Upper lobe of left lung (tissue), 6 donors: ENCODE results near the gene SH2D2A. TPM values are rescaled to one million over a fixed set of nuclear protein-coding genes. Genes with fewer than 3 reads are reported as not detected.

Experiments
- ATAC-seq, 2 donors: fragments of 200-7000 bp; cut with Tn5 transposase; one replicate each; pipeline ENCODE4 v1.9.1; 2022; ENCODE audit warnings: mild to moderate bottlenecking in 2 of 2, moderate library complexity in 2 of 2; ENCODE audit not compliant: low FRiP score in 2 of 2
- DNase-seq, 2 donors: peaks; one replicate each; pipeline ENCODE4 v3.0.0-alpha.2; 2019 to 2020
- H3K27ac ChIP-seq, 4 donors: fragments of 200-600 bp; sonication (generic); one replicate each; pipeline ENCODE4 v1.5.1; 2016 to 2019
- H3K27me3 ChIP-seq, 4 donors: fragments of 200-600 bp; sonication (generic); one replicate each; pipeline ENCODE4 v1.5.1; 2017 to 2019
- H3K36me3 ChIP-seq, 4 donors: fragments of 200-600 bp; sonication (generic); one replicate each; pipeline ENCODE4 v1.5.1; 2016 to 2019
- H3K4me1 ChIP-seq, 4 donors: fragments of 200-600 bp; sonication (generic); one replicate each; pipeline ENCODE4 v1.5.1; 2018 to 2019
- H3K4me3 ChIP-seq, 4 donors: fragments of 200-600 bp; sonication (generic); one replicate each; pipeline ENCODE4 v1.5.1; 2017 to 2019; ENCODE audit warnings: mild to moderate bottlenecking in 2 of 4, moderate library complexity in 1 of 4
- H3K9me3 ChIP-seq, 4 donors: fragments of 200-600 bp; sonication (generic); one replicate each; pipeline ENCODE4 v1.5.1; 2018 to 2019
- EP300 ChIP-seq, 4 donors: sonication (generic); formaldehyde crosslinking; IDR thresholded peaks; one replicate each; pipeline ENCODE4 v1.5.1; 2017; ENCODE audit warnings: antibody characterized with exemption in 4 of 4, control low read depth in 2 of 4
- POLR2A ChIP-seq, 4 donors: fragments of 450-650 bp; IDR thresholded peaks; one replicate each; pipeline ENCODE4 v1.5.1; 2016 to 2017; ENCODE audit warnings: antibody characterized with exemption in 4 of 4, mild to moderate bottlenecking in 2 of 4
- POLR2AphosphoS5 ChIP-seq, 2 donors: sonication (generic); formaldehyde crosslinking; IDR thresholded peaks; one replicate each; pipeline ENCODE4 v1.5.1; 2017; ENCODE audit warnings: antibody characterized with exemption in 2 of 2
- WGBS, 2 donors: methylation state at CpG; one replicate each; pipeline ENCODE4 v1.1.5; 2017 to 2018; 5-methylcytosine and 5-hydroxymethylcytosine counted together
- total RNA-seq, 6 donors: library from RNA; depleted of rRNA in 4 of 6; stranded (reverse); fragments of >200 nt in 4 of 6; gene quantifications; one replicate each; pipeline versions ENCODE4 v1.1.0 to v1.2.1, GENCODE V29; 2016 to 2021
- TF ChIP-seq, protein P1 (sequence below), 6 experiments: fragments of 450-650 bp in 4 of 6; fragments of 200-600 bp in 2 of 6; sonication (generic) in 2 of 6; IDR thresholded peaks; one replicate each; pipeline ENCODE4 v1.5.1; 2016 to 2019; ENCODE audit warnings: antibody characterized with exemption in 6 of 6
- donor health status: DM: no; HTN: no; CAD: no; lungs with moderate emphysema.
- donor health status: DM: no; HTN: yes; CAD: no; lungs with severe emphysema.

The SH2D2A gene
- total RNA-seq, 6 donors from 2014 or later: 2.3 to 8.4 (median 5.0) TPM

DNA sequence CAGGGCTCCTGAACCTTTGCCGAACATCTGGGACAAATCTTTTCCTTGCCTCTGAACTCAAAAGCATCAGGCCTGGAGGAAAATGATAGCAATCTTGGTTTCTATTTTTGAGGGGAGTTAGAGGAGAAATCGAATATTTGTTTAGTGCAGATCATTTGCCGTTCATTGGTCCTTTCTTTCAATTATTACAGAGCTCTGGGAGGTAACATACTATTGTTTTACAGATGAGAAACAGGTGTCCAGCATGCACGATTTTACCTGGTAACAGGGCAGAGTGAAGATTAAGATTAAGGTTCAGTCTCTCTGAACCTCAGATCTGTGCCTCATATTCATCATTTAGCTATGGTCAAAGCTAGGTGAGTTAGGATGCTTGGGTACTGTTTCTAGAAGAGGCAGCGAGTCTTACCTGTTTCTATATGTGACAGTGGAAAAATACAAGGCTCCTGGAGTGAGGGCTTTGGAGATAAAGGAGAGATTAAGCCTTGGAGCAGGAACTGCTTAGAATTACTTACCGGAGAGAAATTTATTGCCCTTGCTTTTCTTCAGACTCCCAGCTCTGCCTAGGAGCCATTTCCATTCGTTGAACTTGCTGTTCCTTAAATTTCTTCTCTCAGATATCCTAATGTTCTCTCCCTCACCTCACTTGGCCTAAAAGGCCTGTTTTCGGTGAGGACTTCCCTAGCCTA lies 47.9 kb downstream of the SH2D2A start:
- Histone ChIP-seq H3K4me3 (peak overlapping the region; percentile 83 to 93 (median 91)), H3K9me3 (no peaks in the 10 kb centered on the region), H3K27ac (peak overlapping the region in 2 of 4 donors; percentile 95), H3K4me1 (peaks cover 36 to 62% (median 46%) of the 10 kb centered on the region in 4 donors), H3K27me3 (no peaks in the 10 kb centered on the region), H3K36me3 (peaks cover 0 to 26% (median 2%) of the 10 kb centered on the region in 4 donors)
- no peak for DNase-seq
- no peak for ATAC-seq
- TF ChIP-seq POLR2AphosphoS5 (IDR thresholded peaks at IDR 0.05): no peak
- TF ChIP-seq EP300 (IDR thresholded peaks at IDR 0.05): no peak
- no peak for TF ChIP-seq POLR2A (IDR thresholded peaks at IDR 0.05)
- TF ChIP-seq, protein P1, sequence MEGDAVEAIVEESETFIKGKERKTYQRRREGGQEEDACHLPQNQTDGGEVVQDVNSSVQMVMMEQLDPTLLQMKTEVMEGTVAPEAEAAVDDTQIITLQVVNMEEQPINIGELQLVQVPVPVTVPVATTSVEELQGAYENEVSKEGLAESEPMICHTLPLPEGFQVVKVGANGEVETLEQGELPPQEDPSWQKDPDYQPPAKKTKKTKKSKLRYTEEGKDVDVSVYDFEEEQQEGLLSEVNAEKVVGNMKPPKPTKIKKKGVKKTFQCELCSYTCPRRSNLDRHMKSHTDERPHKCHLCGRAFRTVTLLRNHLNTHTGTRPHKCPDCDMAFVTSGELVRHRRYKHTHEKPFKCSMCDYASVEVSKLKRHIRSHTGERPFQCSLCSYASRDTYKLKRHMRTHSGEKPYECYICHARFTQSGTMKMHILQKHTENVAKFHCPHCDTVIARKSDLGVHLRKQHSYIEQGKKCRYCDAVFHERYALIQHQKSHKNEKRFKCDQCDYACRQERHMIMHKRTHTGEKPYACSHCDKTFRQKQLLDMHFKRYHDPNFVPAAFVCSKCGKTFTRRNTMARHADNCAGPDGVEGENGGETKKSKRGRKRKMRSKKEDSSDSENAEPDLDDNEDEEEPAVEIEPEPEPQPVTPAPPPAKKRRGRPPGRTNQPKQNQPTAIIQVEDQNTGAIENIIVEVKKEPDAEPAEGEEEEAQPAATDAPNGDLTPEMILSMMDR (IDR thresholded peaks at IDR 0.05): no peak
- 28 to 35% methylated on average over 8 of the region's 8 CpGs for WGBS, 2 donors

DNA sequence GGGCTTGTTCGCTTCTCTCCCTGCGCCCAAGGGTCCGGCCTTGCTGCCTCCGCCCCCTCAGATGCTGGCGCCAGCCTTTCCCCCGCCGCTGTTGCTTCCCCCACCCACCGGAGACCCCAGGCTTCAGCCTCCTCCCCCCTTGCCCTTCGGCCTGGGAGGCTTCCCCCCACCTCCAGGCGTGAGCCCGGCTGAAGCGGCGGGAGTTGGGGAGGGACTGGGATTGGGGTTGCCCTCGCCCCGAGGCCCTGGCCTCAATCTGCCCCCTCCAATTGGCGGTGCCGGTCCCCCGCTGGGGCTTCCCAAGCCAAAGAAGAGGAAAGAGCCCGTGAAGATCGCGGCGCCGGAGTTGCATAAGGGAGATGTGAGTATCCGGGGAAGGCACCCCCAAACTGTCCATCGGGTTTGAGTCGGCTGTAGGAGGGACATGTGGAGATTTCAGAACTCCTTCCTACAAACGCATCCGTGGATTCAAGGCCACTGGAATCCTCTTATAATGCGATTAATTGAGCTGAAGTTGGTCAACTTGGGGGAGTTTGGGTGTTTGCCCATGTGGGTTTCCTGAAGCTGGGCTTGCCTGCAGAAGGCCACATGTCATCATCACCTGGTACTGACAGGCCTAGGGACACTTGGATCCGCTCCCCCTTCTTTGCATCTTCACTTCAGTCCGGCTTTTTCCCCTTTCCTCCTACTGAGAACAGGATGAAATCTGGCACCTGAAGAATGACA lies 48.6 kb downstream of the SH2D2A start:
- peak in 1 of 2 donors; percentile 85 for DNase-seq
- peaks cover 0 to 23% (median 2%) of the 10 kb centered on the region in 4 donors for H3K36me3 ChIP-seq

DNA sequence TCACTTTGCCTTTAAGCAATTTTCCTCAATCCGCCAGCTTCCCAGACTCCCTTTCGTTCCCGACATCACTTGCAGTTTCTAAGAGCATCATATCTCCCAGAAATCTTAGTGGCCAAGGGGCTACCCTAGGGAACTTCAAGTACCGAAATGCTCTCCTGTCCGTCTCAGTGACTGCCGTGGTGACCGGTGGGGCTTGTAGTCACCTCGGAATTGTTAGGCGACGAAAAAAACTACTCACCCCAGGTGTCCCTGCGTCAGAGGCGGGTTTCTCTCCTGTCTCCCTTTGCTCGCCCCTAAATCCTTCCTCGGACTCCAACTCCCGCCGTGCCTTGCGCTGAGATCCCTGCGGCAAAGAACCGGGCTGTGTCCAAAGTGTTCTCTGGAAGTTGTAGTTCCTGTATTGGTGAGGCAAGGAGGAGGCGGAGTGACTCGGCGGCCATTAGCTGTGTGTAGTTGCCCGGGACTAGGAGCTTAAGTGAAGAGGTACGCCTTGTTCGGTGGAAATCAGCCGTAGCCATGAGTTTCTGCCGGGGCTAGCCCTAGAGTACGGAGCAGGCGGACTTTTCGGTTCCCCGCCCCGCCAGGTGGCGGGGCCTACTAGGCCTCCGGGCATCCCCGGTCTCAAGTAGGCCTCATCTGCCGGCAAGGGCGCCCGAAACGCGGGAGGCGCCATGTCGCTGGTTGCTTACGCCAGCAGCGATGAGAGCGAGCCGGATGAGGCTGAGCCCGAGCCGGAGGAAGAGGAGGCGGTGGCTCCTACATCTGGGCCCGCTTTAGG lies 49.4 kb downstream of the SH2D2A start, which contains the start of gene PRCC:
PRCC (plus strand) TSS at position 435 of the 778 bp plus-strand sequence; CDS start at position 672, 237 bp downstream.
- H3K4me1 ChIP-seq: peaks cover 27 to 51% (median 37%) of the 10 kb centered on the region in 4 donors
- DNase-seq (peak; percentile 91 to 99), ATAC-seq (peak; percentile 98)
- H3K9me3 ChIP-seq: no peaks in the 10 kb centered on the region
- H3K27me3 ChIP-seq: no peaks in the 10 kb centered on the region
- WGBS, 2 donors: 0 to 1% methylated on average over 13 to 26 of the region's 50 CpGs
- H3K4me3 ChIP-seq: peak within 1 kb of the TSS; percentile 83 to 93 (median 91)
- peak within 1 kb of the TSS; percentile 93 to 95 (median 95) for H3K27ac ChIP-seq
- H3K36me3 ChIP-seq: peaks cover 0 to 23% (median 2%) of the 10 kb centered on the region in 4 donors
- TF ChIP-seq POLR2A (IDR thresholded peaks at IDR 0.05): peak in 3 of 4 donors; percentile 8 to 60 (median 32)
- peak; percentile 81 to 85 for TF ChIP-seq POLR2AphosphoS5 (IDR thresholded peaks at IDR 0.05)
- peak in 1 of 4 donors; percentile 64 for TF ChIP-seq EP300 (IDR thresholded peaks at IDR 0.05)
- TF ChIP-seq, protein P1 (IDR thresholded peaks at IDR 0.05): peak in 1 of 6 experiments; percentile 16

More for the DNA sequence above, 48.6 kb downstream of the SH2D2A start:
- Histone ChIP-seq H3K4me1 (peaks cover 34 to 58% (median 43%) of the 10 kb centered on the region in 4 donors), H3K4me3 (peak overlapping the region; percentile 83 to 93 (median 91)), H3K27me3 (no peaks in the 10 kb centered on the region), H3K9me3 (no peaks in the 10 kb centered on the region), H3K27ac (peak overlapping the region; percentile 93 to 95 (median 95))
- peak; percentile 0 to 43 for ATAC-seq
- TF ChIP-seq POLR2AphosphoS5 (IDR thresholded peaks at IDR 0.05): peak in 1 of 2 donors; percentile 9
- TF ChIP-seq, protein P1 (IDR thresholded peaks at IDR 0.05): no peak
- no peak for TF ChIP-seq EP300 (IDR thresholded peaks at IDR 0.05)
- TF ChIP-seq POLR2A (IDR thresholded peaks at IDR 0.05): no peak
- 1 to 2% methylated on average over 13 to 22 of the region's 31 CpGs for WGBS, 2 donors

DNA sequence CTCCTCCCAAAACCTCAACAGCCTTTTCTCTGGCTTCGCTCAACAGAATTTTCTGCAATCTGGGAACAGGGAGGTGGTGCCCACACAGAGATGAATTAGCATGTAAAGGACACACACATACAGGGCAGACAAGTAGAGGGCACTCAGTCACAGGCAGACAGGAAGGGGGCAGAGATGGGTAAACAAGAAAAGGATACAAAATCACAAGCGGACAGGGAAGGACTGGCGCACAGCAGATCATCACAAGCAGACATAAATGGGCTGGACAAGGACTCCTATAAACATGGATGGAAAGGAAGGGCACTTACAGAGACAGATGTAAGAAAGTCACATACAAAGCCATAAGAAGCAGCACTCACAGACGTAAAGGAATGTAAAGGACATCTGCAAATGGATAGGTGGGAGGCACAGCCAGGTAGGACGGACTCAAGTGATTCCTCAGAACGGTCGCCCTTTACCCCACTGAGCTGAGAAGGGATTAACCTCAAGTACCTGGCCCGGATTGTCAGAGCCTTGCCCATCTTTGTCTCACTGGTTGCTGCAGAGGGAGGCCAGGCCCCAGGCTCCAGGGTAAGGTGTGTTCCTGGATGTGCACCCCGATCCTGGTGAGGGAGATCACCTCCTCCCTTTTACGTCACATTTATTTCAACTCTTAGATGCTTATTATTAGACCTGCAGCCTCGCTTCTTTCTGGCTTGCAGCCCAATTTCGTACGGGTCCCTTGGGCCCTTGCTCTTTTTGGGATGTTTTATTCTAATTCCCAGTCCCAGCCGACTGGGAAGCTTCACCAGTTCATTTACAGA lies 50.1 kb downstream of the SH2D2A start:
- Histone ChIP-seq H3K9me3 (no peaks in the 10 kb centered on the region), H3K4me3 (peak overlapping the region; percentile 45 to 93 (median 88)), H3K27me3 (no peaks in the 10 kb centered on the region), H3K27ac (peak overlapping the region; percentile 92 to 95 (median 94)), H3K4me1 (peaks cover 27 to 48% (median 37%) of the 10 kb centered on the region in 4 donors), H3K36me3 (peaks cover 0 to 16% (median 2%) of the 10 kb centered on the region in 4 donors)
- no peak for DNase-seq
- no peak for TF ChIP-seq EP300 (IDR thresholded peaks at IDR 0.05)
- TF ChIP-seq POLR2AphosphoS5 (IDR thresholded peaks at IDR 0.05): no peak
- no peak for TF ChIP-seq POLR2A (IDR thresholded peaks at IDR 0.05)
- TF ChIP-seq, protein P1 (IDR thresholded peaks at IDR 0.05): no peak
- ATAC-seq: peak; percentile 4 to 20
- WGBS, 2 donors: 7 to 8% methylated on average over 14 of the region's 14 CpGs
